CMK (cell line): Measurements from ENCODE around the gene CDH16.
"Not testable (repeated sequence)": the region's sequence is repeated elsewhere in the genome, so short reads cannot be mapped to it uniquely, and the experiment has no call there.

ENCODE experiments used
- DNase-seq: peaks from one replicate; pipeline ENCODE4 v3.0.0-alpha.2; 2010; ENCODE audit warnings: low read depth

CDH16 gene

GRCh38 chr16:66871363-66871762, 47.3 kb downstream of the CDH16 start:
- DNase-seq = not testable (repeated sequence)

DNA sequence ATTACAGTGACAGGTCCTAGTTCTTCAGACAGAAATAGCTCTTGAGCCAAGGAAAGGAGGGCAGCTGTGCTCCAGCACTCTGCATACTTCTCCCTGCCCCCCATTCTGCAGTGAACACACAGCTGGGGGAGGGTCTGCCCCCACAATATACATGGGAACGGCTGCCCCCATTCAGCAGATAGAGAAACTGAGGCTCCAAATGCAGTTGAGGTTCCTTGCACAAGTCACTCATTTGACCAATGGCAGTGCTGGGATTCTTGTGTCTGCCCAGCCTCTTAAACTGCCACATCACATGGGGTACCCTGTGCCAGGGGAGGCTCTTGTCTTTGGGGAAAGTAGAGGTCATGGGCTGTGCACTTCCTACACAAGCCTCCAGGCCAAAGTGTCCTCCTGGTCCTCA, 49.3 kb downstream of the CDH16 start:
- no peak for DNase-seq

- no peak for DNase-seq
Measured at GRCh38 chr16:66863707-66864106, 55.0 kb downstream of the CDH16 start.

DNA sequence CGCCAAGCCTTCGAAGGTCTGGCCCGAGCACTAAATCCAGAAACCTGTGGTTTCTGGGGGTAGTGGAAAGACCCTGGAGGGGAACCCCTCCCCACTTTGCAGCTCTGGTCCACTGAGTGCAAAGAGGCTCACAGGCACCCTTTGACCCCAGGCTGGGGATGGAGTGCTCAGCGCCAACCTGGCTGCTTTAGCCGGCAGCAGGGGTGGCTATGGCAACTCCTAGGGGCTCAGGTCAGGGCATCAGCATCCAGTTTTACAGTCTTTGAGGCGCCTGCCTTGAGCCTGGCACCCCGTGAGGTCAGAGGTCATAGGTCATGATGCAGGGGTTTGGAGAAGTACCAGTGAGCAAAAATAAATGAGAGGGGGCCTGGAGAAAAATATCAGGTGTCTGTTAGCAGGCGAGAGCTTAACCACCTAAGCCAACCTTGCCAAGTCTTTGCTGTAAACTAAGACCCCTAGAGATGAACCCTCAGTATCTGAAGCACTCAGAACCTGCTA, 56.6 kb downstream of the CDH16 start:
- no peak for DNase-seq

DNA sequence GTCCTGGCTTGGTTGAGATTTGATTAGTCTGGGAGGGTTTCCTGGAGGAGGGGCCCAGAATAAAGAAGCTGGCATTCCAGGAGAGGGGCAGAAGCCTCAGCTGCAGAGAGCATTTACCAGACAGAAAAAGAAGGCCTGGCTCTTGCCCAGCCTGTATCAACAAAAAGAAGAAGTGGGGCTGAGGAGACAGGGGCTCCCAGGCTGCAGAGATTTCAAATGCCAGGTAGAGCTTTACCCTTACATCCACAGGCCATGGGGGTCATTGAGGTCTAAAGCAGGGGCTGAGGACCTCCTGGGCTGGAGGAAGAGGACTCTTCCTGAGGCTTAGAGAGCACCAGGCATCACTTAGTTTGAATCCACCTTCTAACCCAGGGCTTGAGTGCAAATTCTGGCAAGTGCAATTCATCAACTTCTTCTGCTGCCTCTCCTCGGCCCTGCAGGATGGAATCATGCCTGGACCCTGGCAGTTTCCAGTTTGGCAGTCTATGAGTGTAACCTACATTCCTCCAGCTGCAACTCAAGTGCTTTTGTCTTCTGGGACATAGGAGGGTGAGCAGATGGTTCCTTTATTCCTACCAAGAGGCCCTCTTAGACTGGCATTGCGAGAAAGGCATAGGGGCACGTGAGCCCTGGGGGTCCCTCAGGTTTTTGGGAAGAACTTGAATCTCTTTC, 59.2 kb downstream of the CDH16 start:
- no peak for DNase-seq

DNA sequence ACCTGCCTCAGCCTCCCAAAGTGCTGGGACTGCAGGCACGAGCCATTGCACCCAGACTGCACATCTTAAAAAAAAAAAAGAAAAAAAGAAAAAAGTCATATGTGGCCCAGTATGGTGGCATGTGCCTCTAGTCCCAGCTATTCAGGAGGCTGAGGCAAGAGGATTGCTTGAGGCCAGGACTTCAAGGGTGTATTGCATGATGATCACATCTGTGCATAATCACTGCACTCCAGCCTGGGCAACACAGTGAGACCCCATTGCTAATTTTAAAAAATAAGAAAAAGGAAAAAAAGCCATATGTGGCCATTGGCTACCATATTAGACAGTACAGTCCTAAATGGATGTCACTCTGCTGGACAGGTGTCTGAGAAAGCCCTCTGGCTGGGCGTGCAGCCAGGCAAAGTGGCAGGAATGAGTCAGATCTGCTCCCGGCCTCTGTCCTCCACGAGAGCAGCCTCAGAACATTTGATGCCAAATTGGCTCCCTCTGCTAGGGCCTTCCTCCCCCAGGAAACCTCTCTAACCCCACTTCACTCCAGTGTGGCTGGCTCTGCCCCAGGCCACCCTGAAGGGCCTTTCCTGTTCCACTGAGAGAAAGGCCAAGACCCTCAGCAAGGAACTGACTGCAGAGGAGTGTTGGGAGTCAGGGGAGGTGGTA, 59.8 kb downstream of the CDH16 start:
- DNase-seq = no peak
